MM.1S (cell line): ENCODE data around the gene BNIP5.

Experiments
- EZH2 ChIP-seq: fragments of 300-600 bp; sonication (generic); optimal IDR thresholded peaks from 2 replicates; pipeline ENCODE3; 2017; ENCODE audit warnings: low read depth, mild to moderate bottlenecking, antibody characterized with exemption, low read length, mixed read lengths
- TF ChIP-seq, protein P1 (sequence below): fragments of 300-600 bp; sonication (generic); IDR thresholded peaks from 2 replicates; pipeline ENCODE4 v1.5.1; 2016; ENCODE audit warnings: antibody characterized with exemption, low read length, mixed read lengths

DNA sequence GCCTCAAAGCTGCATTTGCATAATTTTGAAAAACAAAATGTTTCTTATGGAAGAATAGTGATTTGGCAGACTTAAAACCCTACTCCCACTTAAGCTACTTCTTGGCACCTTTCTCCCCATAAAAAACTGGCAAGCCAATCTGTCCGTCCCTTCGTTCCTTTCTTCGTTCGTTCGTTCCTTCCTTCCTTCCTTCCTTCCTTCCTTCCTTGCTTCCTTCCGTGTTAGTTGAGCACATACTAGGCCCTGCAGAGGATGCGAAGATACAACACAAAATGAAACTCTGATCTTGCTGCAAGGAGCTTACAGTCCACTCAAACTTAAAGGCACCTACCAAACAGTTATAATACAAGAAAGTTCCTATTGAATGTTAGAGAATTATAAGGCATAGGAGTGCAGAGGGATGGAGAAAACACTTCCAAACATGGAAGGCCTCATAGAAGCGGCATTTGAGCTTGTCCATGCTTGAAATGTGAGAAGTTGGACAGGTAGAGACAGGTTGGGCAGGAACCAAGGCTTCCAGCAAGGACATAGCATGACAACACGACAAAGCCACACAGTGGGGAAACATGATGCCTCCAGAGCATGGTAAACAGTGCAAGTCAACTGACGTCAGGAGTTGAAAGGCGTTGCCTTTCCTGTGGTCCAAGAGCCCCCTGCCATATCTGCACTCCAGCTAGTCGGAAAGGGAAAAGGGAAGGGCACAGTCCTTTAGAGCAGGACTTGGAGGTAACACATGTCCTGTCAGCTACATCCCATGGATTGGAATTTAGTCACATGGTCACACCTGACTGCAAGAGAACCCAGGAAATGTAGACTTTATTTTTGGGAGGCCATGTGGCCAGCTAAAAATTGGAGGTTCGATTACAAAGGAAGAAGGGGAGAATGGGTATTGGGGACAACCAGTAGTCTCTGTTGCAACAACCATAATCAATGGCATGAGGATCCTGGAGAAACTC is 59.8 kb downstream of the BNIP5 start:
- TF ChIP-seq, protein P1, sequence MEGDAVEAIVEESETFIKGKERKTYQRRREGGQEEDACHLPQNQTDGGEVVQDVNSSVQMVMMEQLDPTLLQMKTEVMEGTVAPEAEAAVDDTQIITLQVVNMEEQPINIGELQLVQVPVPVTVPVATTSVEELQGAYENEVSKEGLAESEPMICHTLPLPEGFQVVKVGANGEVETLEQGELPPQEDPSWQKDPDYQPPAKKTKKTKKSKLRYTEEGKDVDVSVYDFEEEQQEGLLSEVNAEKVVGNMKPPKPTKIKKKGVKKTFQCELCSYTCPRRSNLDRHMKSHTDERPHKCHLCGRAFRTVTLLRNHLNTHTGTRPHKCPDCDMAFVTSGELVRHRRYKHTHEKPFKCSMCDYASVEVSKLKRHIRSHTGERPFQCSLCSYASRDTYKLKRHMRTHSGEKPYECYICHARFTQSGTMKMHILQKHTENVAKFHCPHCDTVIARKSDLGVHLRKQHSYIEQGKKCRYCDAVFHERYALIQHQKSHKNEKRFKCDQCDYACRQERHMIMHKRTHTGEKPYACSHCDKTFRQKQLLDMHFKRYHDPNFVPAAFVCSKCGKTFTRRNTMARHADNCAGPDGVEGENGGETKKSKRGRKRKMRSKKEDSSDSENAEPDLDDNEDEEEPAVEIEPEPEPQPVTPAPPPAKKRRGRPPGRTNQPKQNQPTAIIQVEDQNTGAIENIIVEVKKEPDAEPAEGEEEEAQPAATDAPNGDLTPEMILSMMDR = no peak
- TF ChIP-seq EZH2 = no peak
